ENCODE measurements around the gene TTC9.

DNA sequence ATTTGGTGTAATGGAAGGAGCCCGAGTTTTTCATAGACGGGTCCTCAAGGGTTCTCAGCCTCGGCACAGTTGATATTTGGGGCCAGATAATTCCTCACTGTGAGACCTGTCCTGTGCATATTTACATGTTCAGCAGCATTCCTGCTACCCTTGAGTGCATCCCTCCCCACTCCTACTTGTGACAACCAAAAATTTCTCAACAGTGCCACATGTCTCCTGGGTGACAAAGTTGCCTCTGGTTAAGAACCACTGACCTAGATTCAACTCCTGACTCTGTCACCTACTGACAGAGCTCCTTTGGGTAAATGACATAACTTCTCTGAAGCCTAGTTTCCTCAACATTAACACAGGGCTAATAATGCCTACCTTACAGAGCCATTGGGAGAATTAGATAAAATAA lies 60.4 kb downstream of the TTC9 start:
- TF ChIP-seq CTCF (IDR thresholded peaks at IDR 0.05) (no peak), POLR2A (IDR thresholded peaks at IDR 0.05) (no peak)
